NCI-H82 treated with DMSO at 0.1 percent for 48 hours (cell line): Measurements from ENCODE around the gene IDS.
"Not testable (repeated sequence)": the region's sequence is repeated elsewhere in the genome, so short reads cannot be mapped to it uniquely, and the experiment has no call there.

ENCODE experiments used
- DNase-seq: peaks from one replicate; lab custom pipeline; 2025; ENCODE audit not compliant: unreplicated experiment; lab: John Stamatoyannopoulos, UW

Gene IDS

DNA sequence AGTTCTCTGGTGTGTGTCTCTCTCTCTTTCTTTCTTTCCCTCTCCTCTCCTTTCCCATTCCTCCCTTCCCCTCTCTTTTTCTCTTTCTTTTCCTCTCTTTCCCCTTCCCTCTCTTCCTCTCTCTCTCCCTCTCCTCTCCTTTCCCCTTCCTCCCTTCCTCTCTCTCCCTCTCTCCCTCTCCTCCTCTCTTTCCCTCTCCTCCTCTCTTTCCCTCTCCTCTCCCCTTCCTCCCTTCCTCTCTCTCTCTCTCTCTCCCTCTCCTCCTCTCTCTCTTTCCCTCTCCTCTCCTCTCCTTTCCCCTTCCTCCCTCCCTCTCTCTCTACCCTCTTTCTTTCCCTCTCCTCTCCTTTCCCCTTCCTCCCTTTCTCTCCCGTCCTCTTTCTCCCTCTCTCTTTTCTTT lies 23.3 kb upstream of the IDS start:
- no peak for DNase-seq

DNA sequence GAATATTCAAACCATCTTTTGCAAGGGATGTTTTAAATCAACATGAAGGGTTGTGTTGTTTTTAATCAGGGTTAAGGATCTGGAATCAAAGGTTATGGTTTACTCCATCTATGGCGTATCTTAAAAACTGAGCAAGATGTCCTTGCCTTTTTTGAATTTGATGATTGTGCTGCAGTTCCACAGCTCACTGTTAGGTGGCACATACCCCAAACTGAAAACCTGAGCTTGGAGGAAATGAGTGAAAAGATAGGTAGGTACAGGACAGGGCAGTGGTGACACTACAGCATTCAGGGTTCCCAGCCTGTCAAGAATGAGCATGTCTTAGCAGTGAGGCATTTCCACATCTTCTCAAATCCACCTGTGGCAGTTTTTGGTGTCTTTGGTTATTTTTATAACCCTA lies 22.6 kb upstream of the IDS start:
- no peak for DNase-seq

DNA sequence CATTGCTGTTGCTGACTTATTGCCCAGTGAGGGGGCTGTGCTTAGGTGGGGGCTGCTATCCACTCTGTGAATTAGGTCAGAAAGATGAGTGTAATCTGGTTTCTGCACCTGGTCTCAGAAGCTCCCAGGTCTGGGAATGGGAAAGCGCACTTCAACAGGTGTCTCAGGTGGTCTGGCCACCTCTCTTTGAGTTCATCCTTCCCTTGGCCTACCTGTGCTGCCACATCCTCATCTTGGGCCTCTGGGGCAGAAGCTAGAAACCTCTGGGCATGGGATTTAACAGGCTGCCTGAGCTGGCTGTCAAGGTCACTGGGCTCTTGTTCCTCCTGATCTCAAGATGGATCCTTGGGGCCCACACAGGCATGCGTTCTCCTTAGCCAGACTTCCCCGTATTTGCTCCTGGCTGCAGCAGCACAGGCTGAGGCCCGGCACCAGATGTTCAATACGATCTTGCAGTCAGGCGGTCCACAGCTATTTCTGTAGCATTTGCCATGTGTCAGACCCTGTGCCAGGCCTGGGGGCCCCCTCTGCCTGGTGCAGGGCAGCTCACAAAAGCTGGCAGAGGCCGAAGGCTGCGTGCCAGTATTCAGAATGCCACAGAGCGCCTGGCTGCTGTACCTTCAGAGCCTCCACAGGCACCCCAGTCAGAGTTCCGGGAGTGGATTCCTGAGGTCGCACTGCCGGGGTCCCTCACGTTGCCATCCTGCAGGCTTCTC lies 21.4 kb upstream of the IDS start:
- DNase-seq: not testable (repeated sequence)

DNA sequence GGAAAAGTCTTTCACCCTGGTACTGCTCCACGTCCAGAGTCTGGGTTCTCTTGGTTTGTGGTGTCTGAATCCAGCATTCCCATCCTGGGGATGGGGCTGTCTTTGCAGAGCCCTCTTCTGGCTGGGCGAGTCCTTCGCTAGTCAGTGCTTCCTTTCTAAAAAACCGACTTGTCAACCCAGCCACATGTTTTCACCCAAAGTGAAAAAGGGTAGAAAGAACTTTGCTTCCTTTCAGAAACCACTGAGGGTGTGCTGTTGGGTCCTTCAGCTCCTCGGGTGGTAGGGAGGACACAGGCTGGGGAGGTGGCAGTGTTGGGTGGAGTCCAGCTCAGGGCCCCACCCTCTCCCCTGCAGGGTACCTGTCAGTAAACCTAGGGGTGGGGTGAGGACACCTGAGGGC lies 20.8 kb upstream of the IDS start:
- not testable (repeated sequence) for DNase-seq

DNA sequence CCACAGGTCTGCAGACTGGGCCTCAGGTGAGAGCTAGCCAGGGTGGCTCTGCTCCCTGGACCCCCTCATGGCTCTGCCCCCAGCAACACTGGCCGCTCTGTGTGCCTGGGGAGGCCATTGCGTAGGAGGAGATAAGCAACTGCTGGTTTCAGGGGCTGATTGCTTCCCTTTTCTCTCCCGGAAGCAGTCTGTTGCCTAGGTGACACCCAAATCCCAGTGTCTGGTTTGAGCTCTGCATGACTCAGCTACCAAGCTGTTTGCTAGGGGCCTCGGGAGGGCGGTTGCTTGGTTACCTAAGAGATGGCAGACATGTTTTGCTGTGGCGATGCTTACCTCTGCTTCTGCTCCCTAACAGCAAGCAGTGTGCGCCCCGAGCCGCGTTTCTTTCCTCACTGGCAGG lies 20.3 kb upstream of the IDS start:
- not testable (repeated sequence) for DNase-seq

DNA sequence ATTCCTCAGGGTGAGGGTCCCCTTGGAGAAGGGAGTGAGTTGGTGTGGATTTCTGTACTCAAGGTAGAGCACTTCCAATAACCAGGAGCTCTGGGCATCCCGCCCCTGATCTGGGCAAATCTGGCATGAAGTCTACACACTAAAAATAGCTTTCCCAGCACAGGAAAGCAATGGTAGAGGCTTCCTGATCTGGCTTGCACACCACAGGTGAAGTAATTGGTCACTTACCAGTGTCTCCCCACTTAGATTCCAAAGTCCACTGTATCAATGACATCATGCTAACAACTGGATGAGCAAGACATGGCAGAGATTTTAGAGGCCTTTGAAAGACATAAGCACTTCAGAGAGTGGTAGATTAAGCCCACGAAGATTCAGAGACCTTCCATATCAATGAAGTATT lies 17.8 kb upstream of the IDS start:
- DNase-seq: no peak

DNA sequence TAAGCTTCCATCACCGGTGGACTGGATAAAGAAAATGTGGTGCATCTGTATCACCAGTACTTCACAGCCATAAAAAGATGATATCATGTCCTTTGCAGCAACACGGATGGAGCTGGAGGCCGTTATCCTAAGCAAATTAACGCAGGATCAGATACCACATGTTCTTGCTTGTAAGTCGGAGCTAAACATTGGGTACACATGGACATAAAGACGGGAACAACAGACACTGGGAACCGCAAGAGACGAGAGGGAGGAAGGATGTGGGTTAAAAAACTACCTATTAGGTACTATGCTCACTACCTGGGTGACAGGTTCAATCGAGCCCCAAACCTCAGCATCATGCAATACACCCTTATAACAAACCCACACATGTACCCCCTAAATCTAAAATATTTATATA lies 16.3 kb upstream of the IDS start:
- DNase-seq: no peak

DNA sequence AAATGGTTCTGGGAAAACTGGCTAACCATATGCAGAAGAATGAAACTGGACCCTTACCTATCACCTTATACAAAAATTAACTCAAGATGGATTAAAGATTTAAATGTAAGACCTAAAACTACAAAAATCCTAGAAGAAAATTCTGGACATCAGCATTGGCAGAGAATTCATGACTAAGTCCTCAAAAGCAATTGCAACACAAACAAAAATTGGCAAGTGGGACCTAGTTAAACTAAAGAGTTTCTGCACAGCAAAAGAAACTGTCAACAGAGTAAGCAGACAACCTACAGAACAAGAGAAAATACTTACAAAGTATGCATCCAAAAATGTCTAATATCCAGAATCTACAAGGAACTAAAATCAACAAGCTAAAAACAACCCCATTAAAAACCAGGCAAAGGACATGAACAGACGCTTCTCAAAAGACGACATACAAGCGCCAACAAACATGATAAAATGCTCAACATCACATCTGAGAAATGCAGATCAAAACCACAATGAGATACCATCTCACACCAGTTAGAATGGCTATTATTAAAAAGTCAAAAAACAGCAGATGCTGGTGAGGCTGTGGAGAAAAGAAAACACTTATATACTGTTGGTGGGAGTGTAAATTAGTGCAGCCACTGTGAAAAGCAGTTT lies 15.7 kb upstream of the IDS start:
- not testable (repeated sequence) for DNase-seq

DNA sequence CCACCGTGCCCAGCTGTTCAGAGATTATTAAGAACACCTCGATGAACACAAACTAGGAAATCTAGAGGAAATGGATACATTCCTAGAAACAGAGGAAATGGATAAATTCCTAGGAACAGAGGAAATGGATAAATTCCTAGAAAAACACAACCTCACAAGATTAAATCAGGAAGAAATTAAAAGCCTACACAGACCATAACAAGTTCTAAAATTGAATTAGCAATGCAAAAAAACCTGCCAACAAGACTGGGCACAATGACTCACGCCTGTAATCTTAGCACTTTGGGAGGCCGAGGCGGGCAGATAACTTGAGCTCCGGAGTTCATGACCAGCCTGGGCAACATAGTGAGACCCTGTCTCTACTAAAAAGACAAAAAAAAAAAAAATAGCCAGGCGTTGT lies 13.1 kb upstream of the IDS start:
- DNase-seq: no peak

DNA sequence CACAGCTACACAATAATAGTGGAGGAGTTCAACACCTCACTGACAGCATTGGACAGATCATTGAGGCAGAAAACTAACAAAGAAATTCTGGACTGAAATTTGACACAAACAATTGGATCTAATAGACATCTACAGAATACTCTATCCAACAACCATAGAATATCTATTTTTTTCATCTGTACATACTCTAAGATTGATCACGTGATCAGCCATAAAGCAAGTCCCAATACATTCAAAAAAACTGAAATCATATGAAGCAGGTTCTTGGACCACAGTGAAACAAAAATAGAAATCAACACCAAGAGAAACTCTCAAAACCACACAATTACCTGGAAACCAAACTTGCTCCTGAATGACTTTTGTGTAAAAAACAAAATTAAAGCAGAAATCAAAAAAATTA lies 12.2 kb upstream of the IDS start:
- no peak for DNase-seq

DNA sequence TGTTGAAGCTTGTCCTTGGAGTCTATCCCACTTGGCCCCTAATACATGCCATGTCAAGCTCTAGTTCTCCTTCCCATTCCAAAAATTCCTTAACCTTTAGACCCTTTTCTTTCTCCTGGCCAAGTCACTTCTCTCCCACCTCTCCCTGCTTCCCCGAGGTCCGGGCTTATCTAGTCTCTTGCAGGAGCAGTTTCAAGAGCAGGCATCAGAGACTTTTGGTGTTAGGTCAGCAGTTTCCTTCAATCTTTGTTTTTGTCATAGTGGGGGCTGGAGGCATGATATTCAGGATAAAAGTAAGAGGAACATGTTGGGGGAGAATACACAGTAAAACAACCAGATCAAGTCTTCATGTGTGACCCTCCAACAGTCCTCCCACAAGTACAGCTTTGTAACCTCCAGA lies 11.5 kb upstream of the IDS start:
- DNase-seq: no peak

DNA sequence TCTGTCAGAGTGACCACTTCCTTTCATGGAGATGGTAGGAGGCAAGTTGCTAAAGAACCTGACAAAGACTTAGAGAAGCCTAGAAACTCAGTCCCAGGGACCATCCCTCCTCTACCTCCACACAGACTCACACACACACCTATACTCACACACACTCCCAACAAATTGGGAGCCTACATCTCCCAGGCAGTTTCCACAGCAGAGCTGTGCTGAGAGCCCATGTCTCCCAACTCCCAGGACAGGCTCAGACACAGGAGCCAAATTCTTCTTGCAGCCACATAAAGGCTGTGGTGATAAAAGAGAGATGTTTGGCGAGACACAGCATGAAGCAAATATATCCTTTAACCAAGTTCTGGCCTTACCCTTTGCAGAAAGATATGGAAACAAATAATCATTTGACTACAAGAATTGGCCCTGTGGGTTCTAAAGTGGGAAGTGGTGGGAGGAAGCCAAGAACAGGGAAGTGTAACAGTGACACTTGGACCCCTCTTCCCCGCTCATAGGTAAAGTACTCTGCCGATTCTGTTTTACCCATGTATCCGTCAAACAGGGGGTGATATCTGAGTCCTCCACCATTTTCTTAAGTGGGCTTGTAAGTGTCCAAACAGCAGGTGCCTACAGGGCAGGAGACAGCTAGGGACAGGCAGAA lies 11.0 kb upstream of the IDS start:
- DNase-seq: no peak

DNA sequence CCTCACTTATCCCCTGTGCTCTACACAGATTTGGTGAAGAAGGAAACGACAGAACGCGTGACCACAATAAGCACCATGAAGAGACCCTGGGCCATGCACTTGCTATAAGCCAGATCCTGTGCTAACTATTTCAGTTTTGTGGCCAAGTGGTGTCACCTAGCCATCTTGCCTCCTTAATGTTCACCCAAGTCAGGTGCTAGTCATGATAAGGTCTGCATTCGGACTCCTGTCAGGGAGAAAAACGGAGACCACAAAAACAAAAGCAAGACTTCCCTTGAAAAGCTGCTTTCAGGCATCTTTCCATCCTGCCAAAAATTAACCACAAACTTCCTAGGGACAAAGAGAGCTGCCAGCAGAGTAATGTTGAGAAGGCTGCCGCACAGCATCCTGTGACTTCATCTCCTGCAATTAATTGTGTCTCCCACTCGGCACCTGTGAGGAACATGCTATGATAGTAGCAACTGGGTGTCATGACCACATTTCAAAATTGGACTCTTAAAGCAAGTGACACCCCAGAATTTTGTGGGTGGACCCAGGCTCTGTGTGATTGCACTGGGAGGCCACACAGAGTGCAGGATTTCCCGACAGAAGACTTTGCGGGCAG lies 8.8 kb upstream of the IDS start:
- DNase-seq: no peak

DNA sequence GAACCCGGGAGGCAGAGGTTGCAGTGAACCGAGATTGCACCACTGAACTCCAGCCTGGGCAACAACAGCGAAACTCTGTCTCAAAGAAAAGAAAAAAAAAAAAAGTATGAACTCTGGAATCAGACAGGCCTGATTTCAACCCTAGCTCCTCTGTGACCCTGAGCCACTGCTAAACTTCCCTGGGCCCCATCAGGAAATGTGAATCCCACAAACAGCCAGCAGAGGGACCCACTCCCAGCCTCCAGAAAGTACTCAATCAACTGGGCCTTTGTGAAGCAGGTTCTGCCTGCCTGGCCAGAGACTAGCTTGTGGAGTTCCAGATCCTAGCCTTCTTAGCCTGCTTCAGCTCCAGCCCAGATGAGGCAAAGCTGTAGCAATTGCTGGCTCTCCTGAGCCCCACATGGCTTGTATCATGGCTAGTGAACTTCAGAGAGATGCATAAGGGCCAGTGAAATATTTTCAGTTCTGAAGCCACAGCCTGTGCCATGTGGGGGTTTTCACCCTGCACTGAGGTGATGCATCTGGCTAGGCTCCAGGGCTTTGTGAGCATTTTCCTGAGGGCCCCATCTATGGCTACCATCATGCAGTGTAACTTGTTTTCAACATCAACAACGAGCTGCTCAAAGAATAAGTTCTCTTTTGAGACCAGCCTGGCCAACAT lies 7.2 kb upstream of the IDS start:
- no peak for DNase-seq

DNA sequence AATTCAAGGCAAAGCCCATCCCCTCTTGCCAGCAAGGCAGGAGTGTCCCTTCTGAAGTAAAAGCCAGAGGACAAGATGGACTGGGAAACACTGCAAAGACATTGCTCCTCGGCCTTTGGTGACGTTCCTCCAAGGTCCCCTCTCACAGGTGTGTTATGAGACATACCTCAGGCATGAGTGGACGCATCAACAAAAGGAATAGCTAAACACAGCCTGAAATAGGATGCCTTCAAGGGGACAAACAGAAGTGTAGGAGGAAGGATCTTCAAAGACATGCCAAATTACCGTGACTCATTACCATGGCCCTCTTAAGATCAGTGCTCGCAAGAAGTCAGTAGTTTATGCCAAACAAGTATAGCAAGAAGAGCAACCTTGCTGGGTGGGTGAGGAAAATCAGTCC lies 6.0 kb upstream of the IDS start:
- no peak for DNase-seq

DNA sequence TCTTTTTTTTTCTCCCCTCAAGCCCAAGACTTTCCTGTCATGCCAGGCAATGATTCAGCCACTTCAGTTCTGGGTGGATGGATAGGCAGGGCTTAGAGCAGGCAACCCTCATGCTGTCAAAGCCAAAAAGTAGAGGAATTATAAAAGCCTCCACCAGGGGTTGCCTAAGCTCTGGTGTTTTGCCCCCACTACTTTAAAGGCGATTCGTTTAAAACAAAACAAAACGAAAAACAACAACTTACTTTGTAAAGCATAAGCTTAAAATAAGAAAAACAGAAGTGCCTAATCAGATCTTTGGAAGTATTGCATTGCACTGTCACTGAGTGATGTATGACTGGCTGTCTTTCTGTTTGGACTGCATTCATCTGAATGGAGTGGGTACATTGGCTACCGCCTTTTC lies 5.3 kb upstream of the IDS start:
- DNase-seq: no peak

DNA sequence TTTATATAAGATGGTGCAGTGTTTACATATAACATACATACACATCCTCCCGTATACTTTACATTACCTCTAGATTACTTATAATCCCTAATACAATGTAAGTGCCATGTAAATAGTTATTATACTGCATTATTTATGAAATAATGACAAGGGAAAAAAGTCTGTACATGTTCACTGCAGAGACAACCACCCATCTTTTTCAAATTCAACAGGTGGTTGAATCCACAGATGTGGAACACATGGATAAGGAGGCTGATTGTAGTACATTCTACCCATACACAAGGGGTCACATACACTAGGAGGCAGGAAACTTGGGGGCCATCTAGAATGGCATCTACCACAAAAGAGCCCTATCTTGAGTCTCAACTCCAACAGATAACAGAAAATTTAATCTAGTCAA lies 3.4 kb upstream of the IDS start:
- DNase-seq: no peak

DNA sequence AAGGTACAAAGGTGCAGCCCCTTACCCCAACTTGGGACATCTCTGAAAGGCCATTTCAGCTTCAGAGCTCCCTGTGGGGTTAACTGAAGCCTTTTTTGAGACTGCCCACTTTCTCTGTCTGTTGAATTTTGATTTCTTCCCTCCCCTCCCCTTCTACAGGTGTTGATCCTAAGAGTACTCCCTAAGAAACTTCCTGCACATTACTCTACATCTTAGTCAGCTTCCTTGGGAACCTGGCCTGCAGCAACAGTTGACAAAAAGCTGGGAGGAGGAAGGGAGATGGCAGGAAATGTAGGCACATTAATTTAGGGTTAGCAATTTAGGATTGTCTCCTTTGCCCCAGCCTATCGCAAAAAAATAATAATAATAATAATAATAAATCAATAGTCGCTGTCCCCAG lies 1.2 kb upstream of the IDS start:
- DNase-seq: no peak

DNA sequence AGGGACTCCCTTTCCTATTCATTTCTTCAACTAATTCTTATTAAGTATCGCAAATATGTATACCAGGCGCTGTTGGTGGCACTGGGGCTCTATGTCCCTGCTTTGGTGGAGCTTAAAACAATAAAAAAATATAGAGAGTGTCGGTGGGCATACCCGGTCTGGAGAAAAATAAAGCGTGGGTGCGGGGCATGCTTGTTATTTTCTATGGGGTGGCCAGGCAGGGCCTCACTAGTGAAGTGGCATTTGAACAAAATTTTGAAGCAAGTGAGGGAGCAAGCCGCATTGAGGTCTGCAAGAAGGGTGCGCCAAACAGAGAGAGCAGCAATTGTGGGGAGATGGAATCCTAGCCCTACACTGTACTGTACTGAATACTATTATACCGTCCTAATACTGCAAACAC lies 565 bp upstream of the IDS start:
- DNase-seq: no peak

DNA sequence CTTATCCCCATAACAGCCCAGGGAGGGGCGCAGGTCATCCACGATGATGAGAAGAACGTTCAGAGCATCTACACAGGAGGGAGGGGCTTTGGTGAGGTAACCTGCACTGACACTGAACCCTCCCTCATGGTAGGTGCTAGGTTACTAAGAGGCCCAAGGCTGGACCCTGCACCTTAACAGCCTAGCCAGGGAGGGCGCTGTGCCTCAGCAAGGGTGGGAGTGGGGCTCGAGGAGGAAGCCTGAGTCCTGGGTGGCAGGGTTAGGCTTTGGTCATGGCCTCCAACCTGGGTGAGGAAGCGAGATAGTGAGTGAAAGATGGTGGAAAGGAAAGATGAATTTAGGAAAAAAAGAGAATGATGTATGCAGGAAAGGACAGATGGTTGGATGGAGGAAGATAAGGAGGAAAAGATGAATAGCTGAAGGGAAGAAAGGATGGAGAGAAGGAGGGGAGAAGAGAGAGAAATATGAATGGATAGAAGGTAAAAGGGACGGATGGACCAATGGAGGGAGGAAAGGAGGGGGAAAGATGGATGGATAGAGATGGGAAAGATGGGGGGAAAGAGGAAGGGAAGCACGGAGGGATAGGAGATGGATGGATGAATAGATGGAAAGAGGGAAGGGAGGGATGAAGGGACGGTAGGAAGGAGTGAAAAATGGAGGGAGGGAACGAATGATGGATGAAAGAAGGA lies 736 bp downstream of the IDS start:
- no peak for DNase-seq

DNA sequence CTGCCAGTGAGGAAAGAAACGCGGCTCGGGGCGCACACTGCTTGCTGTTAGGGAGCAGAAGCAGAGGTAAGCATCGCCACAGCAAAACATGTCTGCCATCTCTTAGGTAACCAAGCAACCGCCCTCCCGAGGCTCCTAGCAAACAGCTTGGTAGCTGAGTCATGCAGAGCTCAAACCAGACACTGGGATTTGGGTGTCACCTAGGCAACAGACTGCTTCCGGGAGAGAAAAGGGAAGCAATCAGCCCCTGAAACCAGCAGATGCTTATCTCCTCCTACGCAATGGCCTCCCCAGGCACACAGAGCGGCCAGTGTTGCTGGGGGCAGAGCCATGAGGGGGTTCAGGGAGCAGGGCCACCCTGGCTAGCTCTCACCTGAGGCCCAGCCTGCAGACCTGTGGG lies 1.7 kb downstream of the IDS start:
- DNase-seq: not testable (repeated sequence)
